ENCODE results near the gene GRIN3B.

- TF ChIP-seq CTCF (IDR thresholded peaks at IDR 0.05), result no peak
- no peak for TF ChIP-seq POLR2A (IDR thresholded peaks at IDR 0.05)
Observed at GRCh38 chr19:1058112-1058511, 57.9 kb downstream of the GRIN3B start.
